SW480 (cell line): ENCODE results near the gene NKX1-1.

ENCODE experiments used
- DNase-seq: peaks from one replicate; pipeline ENCODE4 v3.0.0-alpha.2; 2016; ENCODE audit warnings: low spot score

NKX1-1 gene

DNA sequence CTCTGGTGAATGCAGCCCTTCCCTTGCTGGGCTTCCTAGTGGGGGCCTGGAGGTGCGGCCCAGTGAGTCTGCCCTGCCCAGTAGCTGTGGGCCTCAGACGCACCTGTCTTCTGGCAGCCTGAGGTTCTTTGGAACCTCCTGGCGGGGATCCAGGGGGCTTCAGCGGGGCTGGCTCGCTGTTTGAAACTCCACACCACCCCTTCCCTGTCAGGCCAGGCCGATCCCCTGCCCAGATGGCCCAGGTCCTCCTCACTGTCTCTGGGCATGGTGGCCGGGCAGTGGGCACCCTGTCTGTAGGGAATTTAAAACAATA, 10.7 kb upstream of the NKX1-1 start:
- DNase-seq = no peak

DNA sequence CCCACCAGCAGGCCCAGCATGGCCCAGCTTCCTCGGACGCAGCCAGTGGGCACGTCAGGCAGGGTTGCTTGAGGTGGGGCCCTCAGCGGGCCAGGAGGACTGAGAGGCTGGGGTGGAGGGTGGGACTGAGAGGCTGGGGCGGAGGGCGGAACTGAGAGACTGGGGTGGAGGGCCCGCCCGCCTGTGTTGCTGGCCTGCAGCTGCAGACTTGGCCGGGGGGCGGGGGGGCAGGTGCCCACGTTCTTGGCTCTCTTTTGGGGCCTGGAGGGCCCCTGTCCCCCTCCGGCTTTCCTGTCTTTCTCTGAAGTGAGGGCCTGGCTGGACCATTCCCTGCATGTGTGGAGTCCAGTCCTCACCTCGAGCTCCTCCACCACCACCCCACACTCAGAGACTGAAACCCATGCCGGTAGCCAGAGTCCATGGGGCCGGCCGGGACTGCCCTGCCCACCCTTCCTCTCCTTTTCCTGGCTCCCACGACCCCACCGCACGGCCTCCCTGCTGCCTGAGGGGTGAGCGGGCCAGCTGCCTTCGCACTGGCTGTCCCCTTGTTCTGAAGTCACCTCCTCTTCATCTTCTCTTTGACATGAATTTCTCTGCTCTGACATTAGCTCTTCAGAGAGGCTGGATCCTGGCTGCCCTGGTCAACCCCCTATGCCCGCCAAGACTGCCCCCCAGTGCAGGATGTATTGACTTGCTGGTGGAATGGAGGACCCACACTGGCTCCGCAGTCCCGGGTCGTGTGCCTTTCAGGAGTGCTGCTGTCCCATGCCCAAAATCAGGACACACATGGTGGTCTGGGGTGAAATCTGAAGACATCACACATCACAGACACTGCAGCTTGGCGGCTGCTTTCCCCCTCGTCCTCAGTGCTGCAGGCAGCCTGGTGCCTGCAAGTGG, 10.1 kb upstream of the NKX1-1 start:
- no peak for DNase-seq

DNA sequence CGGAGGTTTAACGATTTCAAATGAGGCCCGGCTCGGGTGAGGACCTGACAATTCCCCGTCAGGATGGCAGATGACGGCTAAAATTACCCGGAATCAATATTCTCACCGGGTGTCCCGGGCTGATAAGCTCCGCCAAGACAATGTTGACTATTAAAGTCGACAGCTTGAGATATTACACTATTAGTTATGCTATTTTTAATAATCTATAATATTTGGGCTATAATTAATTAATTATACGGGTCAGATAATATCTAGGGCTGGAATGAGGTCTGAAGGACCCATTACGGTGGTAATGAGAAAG, 9.4 kb upstream of the NKX1-1 start:
- DNase-seq = no peak

DNA sequence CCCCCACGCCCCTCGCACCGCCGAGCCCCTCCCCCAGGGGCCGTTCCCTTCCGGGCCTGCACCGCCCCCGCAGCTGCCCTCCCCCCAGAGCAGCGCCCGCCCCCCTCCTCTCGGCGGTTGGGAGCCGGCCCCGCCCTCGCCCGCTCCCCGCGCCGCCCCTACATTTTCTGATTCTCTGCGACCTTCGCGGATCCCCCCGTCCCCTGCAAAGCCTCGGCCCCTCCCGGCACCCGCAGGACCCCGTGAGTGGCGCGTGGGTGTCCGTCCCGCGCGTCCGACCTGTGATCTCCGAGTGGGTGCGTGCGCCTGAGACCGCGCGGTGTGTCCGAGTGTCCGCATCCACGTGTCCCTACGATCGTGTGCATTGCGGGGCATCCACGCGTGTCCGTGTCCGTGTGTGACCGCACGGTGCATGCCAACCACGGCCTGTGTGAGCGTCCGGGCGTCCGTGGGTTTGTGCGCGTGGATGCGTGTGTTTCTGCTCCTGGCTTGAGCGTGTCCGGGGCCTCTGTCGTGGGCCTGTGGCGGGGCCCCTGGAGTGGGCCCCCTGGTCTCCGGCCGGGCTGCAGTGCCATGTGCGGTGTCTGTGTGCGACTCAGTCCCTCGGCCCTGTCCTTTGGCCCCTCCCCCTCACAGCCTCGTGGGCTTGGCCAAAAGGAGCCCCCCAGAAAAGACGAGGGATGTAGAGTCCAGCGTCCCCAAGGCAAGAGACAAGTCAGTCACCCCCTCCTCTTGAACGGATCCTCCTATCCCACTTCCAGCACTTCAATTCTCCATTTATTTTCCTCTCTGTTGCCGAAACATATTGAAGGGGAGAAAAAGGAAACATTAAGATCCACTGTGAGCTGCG, 8.8 kb upstream of the NKX1-1 start:
- no peak for DNase-seq

DNA sequence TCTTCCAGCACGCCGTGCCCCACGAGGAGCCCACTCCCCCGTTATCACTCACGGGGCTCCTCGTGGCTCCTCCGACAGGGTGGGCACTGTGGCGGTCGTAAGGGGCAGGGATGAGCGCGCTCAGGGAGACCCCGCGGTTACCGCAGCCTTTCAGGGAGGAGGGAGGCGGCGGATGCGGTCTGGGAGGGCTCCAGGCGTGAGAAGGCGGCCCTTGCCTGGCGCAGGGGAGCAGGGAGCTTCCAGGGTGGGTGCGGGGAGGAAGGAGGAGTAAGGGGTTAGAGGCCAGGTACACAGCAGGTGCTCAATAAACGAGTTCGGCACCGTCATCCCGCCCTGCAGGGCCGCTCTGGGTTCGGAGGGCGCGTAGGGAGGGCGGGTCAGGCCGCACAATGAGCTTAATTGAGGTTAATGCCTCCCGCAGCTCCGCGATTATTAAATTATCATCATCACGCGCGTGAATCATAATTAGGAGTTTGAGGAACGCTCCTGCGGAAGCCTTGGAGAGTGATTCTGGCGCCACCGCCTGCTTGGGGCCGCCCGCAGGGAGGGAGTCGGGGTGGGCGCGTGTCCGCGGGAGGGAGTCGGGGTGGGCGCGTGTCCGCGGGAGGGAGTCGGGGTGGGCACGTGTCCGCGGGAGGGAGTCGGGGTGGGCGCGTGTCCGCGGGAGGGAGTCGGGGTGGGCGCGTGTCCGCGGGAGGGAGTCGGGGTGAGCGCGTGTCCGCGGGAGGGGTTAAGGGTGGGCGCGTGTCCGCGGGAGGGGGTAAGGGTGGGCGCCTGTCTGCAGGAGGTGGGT, 7.6 kb upstream of the NKX1-1 start:
- no peak for DNase-seq

DNA sequence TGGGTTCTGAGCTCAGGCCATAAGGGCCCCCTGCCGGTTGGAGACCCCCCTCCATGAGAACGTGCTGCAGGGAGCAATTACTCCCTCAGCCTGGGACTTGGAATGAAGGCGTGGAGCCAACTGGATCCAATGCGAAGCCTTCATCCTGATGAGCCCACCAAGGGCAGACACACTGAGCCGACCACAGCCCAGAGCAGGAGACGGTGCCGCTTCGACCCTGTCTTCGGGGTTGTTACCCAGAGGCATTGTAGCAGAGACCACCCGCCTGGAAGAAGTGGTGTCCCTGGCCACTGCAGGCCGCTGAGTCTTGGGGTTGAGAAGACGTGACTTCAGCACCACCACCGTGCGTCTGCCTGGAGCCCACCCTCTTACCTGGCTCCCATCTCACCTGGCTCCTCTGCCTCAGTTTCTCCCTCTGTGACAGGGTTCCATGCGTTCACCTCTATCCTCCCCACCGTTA, 7.0 kb upstream of the NKX1-1 start:
- DNase-seq = no peak

DNA sequence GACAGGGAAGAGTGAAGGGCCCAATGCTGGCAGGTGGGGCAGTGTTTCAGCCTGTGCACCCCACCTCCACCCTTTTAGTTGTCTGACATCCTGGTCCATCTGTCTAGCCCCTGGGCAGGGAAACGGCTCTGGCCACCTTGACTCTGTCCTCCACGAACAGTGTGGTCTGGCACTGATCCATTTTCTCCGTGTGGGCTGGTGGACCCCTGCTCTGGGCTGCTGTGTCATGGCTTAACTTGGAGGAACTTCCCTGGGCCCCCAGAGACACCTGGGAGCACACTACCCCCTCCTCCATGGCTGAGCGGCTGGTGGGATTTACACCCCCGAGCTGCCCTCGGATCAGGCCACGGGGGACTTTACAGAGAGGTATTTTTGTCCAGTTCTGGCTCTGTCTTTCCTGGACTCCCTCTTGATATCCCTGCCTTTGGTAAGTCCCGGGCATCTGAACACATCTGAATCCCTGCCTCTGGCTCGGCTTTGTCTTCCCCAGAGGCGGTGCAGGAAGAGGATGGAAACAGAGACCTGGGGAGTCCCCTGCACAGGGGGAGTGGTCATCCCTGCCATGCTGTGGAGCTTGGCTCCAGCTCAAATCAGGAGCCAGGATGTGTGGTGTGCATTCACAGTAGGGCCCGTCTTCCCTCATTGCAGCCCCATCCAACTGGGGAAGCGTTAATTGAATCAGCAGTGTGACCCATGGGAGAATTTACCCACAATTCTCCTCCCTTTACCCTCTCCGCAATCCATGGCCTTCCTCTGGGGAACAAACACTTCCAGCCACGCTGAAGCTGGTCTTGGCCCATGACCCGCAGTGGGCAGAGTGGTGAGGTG, 6.3 kb upstream of the NKX1-1 start:
- no peak for DNase-seq

DNA sequence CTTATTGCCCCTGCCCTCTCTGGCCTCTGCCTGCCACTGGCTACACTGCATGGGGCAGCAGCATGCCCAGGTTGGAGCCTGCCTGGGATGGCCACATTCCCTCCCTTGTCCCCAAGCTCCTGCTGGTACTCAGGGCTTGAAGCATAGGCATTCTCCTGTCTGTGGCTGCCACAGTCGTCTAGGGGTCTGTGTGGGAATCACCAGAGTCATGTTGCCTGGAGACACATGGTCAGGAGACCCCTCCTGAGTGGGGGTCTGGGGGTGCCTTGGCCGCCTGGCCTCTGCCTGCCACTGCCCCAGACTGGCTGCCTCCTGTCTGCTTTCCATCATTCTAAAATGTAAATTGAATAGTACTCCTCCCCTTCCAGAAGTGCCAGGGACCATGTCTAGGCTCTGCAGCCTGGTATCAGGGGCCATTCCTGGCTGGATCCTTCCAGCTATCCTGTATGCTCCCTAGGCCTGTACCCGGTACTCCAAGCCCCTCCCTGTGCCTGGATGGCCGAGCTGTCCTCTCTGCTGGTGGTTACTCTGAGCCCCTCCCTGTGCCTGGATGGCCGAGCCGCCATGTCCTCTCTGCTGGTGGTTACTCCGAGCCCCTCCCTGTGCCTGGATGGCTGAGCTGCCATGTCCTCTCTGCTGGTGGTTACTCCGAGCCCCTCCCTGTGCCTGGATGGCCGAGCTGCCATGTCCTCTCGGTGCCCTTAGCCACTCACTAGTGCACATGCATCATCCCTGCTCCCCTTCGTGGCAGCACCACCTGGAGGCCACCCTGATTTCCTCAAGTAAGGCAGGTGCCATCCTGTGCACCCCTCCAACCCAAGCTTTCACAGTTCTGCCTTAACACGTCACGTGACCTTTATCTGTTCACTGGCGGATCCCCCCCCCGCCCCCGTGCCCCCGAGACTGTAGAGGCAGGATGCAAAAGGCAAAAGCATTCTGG, 5.5 kb upstream of the NKX1-1 start:
- DNase-seq = no peak

DNA sequence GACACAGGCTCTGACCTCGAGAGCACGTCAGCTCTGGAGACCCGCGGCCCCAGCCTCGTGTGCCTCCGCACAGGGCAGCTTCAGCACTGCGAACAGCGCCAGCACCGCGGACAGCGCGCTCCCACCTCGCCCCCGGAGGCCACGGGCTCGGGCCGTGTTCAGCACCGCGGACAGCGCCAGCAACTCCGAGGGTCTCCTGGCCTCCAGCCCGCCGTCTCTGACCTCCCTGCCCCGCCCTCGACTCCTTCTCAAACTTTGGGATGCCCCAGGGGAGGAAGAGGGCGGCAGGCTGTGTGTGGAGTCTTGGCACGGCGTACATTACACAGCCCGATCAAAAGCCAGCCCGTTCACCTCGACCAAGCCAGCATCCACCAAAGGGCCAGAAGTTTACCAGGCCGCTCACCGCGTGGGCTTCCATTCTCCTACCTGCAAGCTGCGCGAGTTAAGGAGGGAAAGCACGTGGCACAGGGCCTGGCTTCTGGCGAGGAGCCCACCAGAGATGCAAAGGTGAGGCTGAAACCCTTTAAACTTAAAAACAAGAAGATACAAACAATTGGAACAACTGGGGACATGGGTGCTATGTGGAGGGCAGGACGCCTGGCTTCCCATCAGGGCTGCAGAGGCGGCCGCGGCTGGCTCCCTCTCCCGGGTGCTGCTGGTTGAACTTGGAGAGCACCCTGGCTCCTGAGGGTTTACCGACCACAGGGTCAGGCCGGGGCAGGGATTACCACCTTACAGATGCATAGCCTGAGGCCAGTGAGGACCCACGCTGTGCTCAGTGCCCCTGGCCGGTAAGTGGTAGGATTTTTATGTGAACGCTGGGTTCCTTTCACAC, 4.5 kb upstream of the NKX1-1 start:
- no peak for DNase-seq

DNA sequence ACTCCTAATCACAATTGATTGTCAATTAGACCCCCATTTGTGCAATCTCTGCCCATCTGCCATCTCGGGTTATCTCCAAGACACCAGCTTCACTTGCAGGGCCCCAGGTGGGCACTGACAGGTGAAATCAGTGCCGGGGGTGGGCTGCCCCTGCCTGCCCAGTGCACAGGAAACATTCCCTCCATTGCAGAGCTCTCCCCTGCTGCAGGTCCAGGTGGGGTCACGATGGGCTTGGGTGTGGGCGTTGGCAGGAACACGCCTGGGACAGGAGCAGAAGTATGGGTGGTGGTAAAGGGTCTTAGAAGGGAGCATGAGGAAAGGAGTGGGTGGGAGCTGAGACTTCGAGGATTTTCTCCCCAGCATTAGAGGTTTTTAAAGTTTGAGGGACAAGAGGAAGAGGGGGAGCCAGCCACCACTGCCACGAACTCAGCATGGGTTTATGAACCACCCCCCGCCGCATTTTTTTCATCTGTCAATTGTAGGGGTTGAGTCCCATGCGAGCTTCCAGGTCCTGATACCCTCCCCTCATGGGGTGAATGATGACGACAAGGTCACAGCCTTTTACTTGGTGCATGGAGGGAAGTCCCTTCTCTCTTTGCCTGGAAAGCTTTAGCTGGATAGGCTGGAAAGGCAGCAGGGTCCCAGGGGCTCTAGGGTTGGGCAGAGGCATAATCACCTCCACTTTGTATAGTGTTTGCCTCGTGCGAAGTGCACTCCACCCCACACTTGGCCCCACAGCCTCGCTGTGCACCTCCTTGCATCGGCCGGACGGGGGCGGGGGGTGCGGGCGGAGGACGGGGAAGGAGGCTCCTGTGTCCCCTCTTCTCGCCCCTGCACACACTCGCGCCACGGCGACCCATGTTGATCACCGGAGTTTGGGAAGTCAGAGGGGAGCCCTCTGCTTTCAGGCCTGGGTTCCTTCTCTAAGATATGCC, 3.5 kb upstream of the NKX1-1 start:
- no peak for DNase-seq

DNA sequence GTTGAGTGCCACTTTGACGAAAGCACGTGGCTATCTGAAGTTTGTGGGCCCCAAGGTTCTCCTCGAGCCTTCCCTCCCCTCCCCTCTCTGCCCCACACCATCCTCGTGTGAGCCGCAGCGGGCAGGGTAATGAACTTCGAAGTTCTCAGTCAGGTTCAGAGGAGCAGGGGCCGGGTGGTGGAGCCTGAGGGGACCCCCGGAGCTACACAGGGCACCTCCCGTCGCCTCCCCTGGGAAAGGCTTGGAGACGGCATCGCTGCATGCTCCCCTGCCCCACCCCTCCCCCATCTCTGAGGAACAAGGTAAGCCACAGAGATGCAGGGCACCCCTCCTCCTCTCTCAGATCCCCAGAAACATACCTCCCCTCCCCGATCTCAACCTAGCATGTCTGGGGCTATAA, 2.8 kb upstream of the NKX1-1 start:
- no peak for DNase-seq

DNA sequence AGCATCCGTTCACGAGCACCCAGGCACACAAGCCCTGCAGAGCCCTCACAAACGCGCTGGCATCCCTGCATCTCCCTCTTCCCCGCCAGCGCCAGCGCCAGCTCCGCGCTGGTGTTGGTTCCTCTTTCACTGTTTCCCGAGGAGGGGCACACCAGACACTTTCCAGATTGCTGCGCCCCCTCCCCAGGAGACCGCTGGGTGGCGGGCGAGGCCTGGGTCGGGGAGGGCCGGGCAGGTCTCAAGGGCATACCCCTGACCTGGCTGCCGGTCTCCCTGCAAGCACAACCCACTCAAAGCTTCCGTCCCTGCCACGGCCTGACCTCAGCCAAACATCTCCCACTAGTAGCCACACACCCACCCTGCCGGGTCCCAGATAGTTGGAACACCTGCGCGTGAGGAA, 2.2 kb upstream of the NKX1-1 start:
- DNase-seq = no peak

DNA sequence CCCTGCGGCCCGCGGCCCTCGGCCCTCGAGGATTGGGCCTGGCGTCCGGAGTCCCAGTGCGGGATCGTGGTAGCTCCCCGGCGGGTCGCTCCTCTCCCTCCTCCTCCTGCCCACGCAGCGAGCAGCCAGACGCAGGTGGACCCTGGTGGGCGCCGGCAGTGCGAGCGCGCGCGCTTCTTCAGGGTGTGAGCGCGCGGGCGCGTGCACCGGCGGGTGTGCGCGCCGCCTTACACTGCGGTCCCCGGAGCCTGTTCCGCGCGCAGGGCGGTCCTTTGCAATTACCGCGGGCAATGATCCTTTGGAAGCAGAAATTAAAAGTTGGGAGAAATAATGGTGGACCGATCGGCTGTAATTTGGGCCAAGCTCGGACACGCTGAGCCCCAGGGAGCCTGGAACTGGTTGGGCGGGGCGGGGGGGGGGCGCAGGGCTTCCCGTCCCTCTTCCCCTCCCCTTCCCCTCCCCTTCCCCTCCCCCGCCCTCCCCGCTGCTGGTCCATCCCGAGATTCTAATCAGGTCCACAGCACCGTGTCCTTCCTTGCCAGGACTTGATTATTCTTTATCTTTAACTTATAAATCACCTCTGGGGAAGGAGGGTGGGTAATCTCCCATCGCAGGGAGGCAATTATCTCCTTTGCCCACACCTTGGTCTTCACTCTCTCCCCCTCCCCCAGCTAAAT, 1.6 kb upstream of the NKX1-1 start:
- DNase-seq = no peak

DNA sequence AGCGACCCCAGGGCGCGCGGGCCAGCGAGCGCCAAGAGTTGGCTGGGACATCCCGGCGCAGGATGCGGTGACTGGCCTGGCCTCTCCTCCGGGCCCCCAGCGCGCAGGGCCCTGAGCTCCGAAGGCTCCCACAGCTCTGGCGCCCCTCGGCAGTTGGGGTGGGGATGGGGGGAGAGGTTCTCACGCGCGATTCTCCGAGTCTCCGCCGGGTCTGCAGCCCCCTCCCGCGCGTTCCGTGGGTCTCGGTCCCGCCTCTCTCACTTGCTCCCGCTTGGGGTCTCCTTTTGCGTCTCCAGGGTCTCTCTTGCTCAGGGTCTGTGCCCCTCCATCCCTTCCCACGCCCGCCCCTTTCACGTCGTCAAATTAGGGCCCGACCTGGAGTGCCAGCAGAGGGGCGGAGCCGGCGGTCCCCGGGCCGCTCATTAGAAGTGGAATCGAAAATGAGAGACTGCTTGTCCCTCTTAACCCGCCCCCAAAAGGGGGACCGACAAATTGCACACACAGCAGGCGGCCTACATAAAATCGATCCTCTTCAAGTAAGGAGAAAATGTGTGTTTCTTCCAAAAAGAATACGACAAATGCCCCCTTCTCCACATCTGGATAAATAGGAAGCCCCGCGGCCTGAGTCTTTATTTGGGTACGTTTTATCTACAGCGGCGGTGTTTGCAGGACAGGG, 877 bp upstream of the NKX1-1 start:
- DNase-seq = no peak

DNA sequence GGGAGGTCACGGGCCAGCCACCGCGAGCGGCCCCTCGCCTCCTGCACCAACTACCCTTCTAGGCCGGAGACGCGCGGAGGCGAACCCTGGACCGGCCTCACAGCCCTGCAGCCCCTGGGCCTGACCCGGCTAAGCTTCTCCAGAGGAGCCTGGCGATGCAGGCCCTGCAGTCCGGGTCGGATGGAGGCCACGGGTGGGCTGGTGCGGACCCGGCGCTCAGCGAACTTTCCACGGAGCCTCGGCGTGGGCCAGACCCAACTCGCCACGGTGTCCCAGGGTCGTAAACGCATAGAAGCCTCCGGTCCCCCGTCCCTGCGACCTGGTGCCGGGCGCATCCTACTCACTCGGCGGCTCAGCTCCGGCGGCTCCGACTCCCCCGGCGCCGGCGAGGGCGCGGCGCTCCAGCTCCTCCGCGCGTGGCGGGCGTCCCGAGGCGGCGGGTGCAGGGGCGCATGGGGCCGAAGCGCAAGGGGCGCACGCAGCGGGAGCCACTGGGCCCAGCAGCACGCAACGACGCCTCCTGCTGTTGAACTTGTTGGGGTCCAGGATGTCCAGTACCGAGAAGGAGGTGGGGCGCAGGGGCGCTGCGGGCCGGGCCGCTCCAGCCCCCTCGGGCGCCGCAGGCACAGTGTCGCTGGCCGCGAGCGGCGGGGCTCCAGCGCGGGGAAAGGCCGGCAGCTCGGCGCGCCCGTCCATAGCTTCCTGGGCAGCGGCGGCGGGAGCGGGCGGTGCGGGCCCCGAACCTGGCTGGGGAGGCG, 427 bp downstream of the NKX1-1 start:
- no peak for DNase-seq

DNA sequence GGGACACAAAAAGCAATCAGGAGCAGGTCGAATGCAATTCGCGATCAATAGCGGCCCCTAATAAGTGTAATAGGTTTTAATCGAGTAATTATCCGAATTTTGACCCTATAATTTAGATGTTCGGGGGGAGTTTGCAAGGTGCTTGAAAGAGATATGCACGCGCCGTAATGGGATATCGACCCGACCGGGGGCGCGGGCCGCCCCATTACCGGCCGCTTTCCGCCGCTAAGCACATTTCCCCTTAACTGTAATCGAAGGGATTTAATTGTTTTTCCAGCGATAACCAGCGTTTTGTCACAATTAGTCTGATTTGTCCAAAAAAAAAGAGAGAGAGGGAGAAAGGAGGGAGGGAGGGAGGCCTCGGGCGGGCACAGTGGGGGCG, 997 bp downstream of the NKX1-1 start:
- no peak for DNase-seq
